SH-SY5Y (cell line): ENCODE measurements around the gene EPHB6.

ENCODE experiments used
- GATA2 ChIP-seq: IDR thresholded peaks from 2 replicates; pipeline ENCODE4 v1.6.1; 2011; ENCODE audit warnings: mild to moderate bottlenecking, low read depth, low read length
- GATA3 ChIP-seq: IDR thresholded peaks from 2 replicates; pipeline ENCODE4 v1.6.1; 2011; ENCODE audit warnings: low read depth, mild to moderate bottlenecking, low read length, moderate library complexity

GRCh38 chr7:142885311-142886230 lies 30.7 kb downstream of the EPHB6 start, which contains the start of gene TRPV6:
- no peak for TF ChIP-seq GATA2
- TF ChIP-seq GATA3, result no peak
